Measurements from ENCODE around the gene ZFHX3. TPM values are rescaled to one million over a fixed set of nuclear protein-coding genes. Genes with fewer than 3 reads are reported as not detected.

Gene ZFHX3
- total RNA-seq, 1 experiment from 2014 or later, result 1.5 TPM

- Histone ChIP-seq H3K79me1 (ENCODE audit: insufficient read depth, low read depth, low read length, poor library complexity, severe bottlenecking) (no peaks in the 10 kb centered on the region), H3K4me2 (ENCODE audit: insufficient read depth, insufficient read length, low read length) (no peak overlapping the region), H4K91ac (ENCODE audit: insufficient read length, low read depth, low read length) (no peak overlapping the region), H3K27ac (ENCODE audit: insufficient read length, low read depth, low read length) (no peak overlapping the region), H4K8ac (replicated peaks; ENCODE audit: insufficient read length, low read depth, low read length) (no peak overlapping the region), H2AK5ac (ENCODE audit: insufficient read length, low read length) (no peak overlapping the region), H3K4ac (ENCODE audit: low read depth, low read length) (no peak overlapping the region), H3K79me2 (ENCODE audit: insufficient read depth, low read length) (no peaks in the 10 kb centered on the region), H2AFZ (ENCODE audit: low read length) (no peak overlapping the region), H3K4me1 (ENCODE audit: insufficient read depth, low read length) (peaks cover 3% of the 10 kb centered on the region; the same call in 1 of the 2 replicates), H2BK120ac (ENCODE audit: low read depth, low read length, poor library complexity, severe bottlenecking) (no peak overlapping the region), H4K5ac (ENCODE audit: insufficient read length, low read depth, low read length) (no peak overlapping the region), H4K20me1 (ENCODE audit: control insufficient read depth, insufficient read depth, insufficient read length) (no peaks in the 10 kb centered on the region), H3K23me2 (ENCODE audit: insufficient read length, low read depth, low read length, poor library complexity, severe bottlenecking) (no peaks in the 10 kb centered on the region), H3K27me3 (ENCODE audit: insufficient read depth, low read length) (peaks cover 38% of the 10 kb centered on the region), H3T11ph (ENCODE audit: low read length) (no peak overlapping the region), H2BK5ac (ENCODE audit: insufficient read length, low read length) (no peak overlapping the region), H3K23ac (ENCODE audit: insufficient read length, low read depth, low read length) (no peak overlapping the region), H2BK12ac (ENCODE audit: insufficient read length, low read depth, low read length) (no peak overlapping the region), H3K9ac (ENCODE audit: extremely low read depth, insufficient read length, low read length) (no peak overlapping the region), H2BK15ac (ENCODE audit: low read depth, low read length) (no peak overlapping the region), H2BK20ac (ENCODE audit: low read depth, low read length, poor library complexity, severe bottlenecking) (no peak overlapping the region), H3K18ac (ENCODE audit: insufficient read length, low read depth, low read length) (no peak overlapping the region), H3K9me3 (ENCODE audit: control insufficient read depth, low read depth, low read length) (no peaks in the 10 kb centered on the region), H3K14ac (ENCODE audit: insufficient read depth, low read length) (no peak overlapping the region), H3K56ac (ENCODE audit: insufficient read length, low read depth, low read length) (no peak overlapping the region)
- Mint-ChIP-seq H3K9me3 (no peaks in the 10 kb centered on the region; a peak in 1 of 5 replicates), H3K27ac (no peak overlapping the region), H3K36me3 (ENCODE audit: insufficient read depth in 1 of 3, low read depth in 3 of 3) (no peaks in the 10 kb centered on the region), H3K27me3 (ENCODE audit: low read depth) (peaks cover 99% of the 10 kb centered on the region), H3K4me3 (no peak overlapping the region), H3K4me1 (peaks cover 15 to 16% of the 10 kb centered on the region in 2 experiments)
- no peak for TF ChIP-seq CTCF (conservative IDR thresholded peaks at IDR 0.05)
- DNase-seq, result no peak
- no CpG with 5 or more reads among the region's 13 CpGs for WGBS (ENCODE audit: extremely low coverage, insufficient read length, low lambda C conversion rate)
Measured at GRCh38 chr16:73024571-73025105, 23.3 kb downstream of the ZFHX3 start.

Data from H9 (cell line).